WTC11 (cell line): ENCODE measurements around the gene GREB1. TPM values are rescaled to one million over a fixed set of nuclear protein-coding genes. Genes with fewer than 3 reads are reported as not detected.

Experiments
- ATAC-seq: fragments of 200-7000 bp; cut with Tn5 transposase; 2 replicates; pipeline ENCODE4 v1.10.0; 2021; ENCODE audit warnings: mild to moderate bottlenecking, moderate library complexity
- CTCF ChIA-PET: fragments of 300-600 bp; sonication (Branson Sonifier 250); formaldehyde crosslinking; loops from one replicate; lab custom pipeline; 2021; ENCODE audit warnings: antibody characterized with exemption; lab: Charles Lee
- POLR2A ChIA-PET: fragments of 350-600 bp; sonication (Branson Sonifier 250); formaldehyde crosslinking; loops from one replicate; lab custom pipeline; 2021; ENCODE audit warnings: antibody characterized with exemption; lab: Charles Lee
- DNase-seq: peaks from one replicate; pipeline ENCODE4 v3.0.0; 2021; ENCODE audit warnings: low spot score
- H3K27ac Mint-ChIP-seq: 2 replicates; pipeline ENCODE4 v1.8.0; 2021; ENCODE audit warnings: mixed read lengths
- H3K27me3 Mint-ChIP-seq: 2 replicates; pipeline ENCODE4 v1.8.0; 2021; ENCODE audit warnings: low read depth, mild to moderate bottlenecking, moderate library complexity, mixed read lengths
- H3K36me3 Mint-ChIP-seq: 2 replicates; pipeline ENCODE4 v1.8.0; 2021; ENCODE audit warnings: mixed read lengths
- H3K4me1 Mint-ChIP-seq: 2 replicates; pipeline ENCODE4 v1.8.0; 2022; ENCODE audit warnings: mixed read lengths
- H3K4me3 Mint-ChIP-seq: 2 replicates; pipeline ENCODE4 v1.8.0; 2021; ENCODE audit warnings: mild to moderate bottlenecking, moderate library complexity, mixed read lengths
- H3K9me3 Mint-ChIP-seq: 2 replicates; pipeline ENCODE4 v1.8.0; 2021; ENCODE audit warnings: mixed read lengths
- ARID4B ChIP-seq: sonication (generic); formaldehyde crosslinking; IDR thresholded peaks from 2 replicates; pipeline ENCODE4 v1.8.0; 2023; ENCODE audit warnings: missing genetic modification reagents, mild to moderate bottlenecking, borderline replicate concordance
- CREM ChIP-seq: sonication (generic); formaldehyde crosslinking; IDR thresholded peaks from 2 replicates; pipeline ENCODE4 v1.8.1; 2022; ENCODE audit warnings: mild to moderate bottlenecking, missing genetic modification reagents, moderate library complexity
- ETV6 ChIP-seq: sonication (generic); formaldehyde crosslinking; IDR thresholded peaks from 2 replicates; pipeline ENCODE4 v1.8.1; 2022; ENCODE audit warnings: mild to moderate bottlenecking, missing genetic modification reagents
- FOXK1 ChIP-seq: sonication (generic); formaldehyde crosslinking; IDR thresholded peaks from 2 replicates; pipeline ENCODE4 v1.8.0; 2022; ENCODE audit warnings: mild to moderate bottlenecking, moderate library complexity, missing genetic modification reagents
- FOXP1 ChIP-seq: sonication (generic); formaldehyde crosslinking; IDR thresholded peaks from 2 replicates; pipeline ENCODE4 v1.8.0; 2022; ENCODE audit warnings: missing genetic modification reagents, mild to moderate bottlenecking, moderate library complexity, borderline replicate concordance
- IRF2 ChIP-seq: sonication (generic); formaldehyde crosslinking; IDR thresholded peaks from 2 replicates; pipeline ENCODE4 v1.8.0; 2022; ENCODE audit warnings: low read depth, missing genetic modification reagents, borderline replicate concordance
- JAZF1 ChIP-seq: fragments of 250-450 bp; sonication (Bioruptor Pico); IDR thresholded peaks from 2 replicates; pipeline ENCODE4 v1.9.0; 2021; ENCODE audit warnings: moderate library complexity, mild to moderate bottlenecking, inconsistent platforms
- NR3C1 ChIP-seq: sonication (generic); formaldehyde crosslinking; conservative IDR thresholded peaks from 2 replicates; pipeline ENCODE4 v1.8.1; 2023; ENCODE audit warnings: low read depth, mild to moderate bottlenecking, missing genetic modification reagents
- SMAD3 ChIP-seq: sonication (generic); formaldehyde crosslinking; IDR thresholded peaks from 2 replicates; pipeline ENCODE4 v1.8.0; 2022; ENCODE audit warnings: missing genetic modification reagents, mild to moderate bottlenecking, borderline replicate concordance
- USF1 ChIP-seq: sonication (generic); formaldehyde crosslinking; IDR thresholded peaks from 2 replicates; pipeline ENCODE4 v1.8.0; 2022; ENCODE audit warnings: mild to moderate bottlenecking, missing genetic modification reagents
- total RNA-seq: library from RNA; stranded (reverse); gene quantifications from 3 replicates; pipeline ENCODE4 v1.2.3, GENCODE V29; 2021
- TF ChIP-seq, protein P1 (sequence below): sonication (generic); formaldehyde crosslinking; IDR thresholded peaks from 2 replicates; pipeline ENCODE4 v1.8.1; 2023; ENCODE audit warnings: mild to moderate bottlenecking, missing genetic modification reagents
- TF ChIP-seq, protein P2 (sequence below): sonication (generic); formaldehyde crosslinking; IDR thresholded peaks from 2 replicates; pipeline ENCODE4 v1.8.0; 2022; ENCODE audit warnings: mild to moderate bottlenecking, missing genetic modification reagents
- TF ChIP-seq, protein P3 (sequence below): sonication (generic); formaldehyde crosslinking; IDR thresholded peaks from 2 replicates; pipeline ENCODE4 v1.8.0; 2023; ENCODE audit warnings: mild to moderate bottlenecking, missing genetic modification reagents

The GREB1 gene
- total RNA-seq, 1 experiment from 2014 or later: 35.7 TPM

DNA sequence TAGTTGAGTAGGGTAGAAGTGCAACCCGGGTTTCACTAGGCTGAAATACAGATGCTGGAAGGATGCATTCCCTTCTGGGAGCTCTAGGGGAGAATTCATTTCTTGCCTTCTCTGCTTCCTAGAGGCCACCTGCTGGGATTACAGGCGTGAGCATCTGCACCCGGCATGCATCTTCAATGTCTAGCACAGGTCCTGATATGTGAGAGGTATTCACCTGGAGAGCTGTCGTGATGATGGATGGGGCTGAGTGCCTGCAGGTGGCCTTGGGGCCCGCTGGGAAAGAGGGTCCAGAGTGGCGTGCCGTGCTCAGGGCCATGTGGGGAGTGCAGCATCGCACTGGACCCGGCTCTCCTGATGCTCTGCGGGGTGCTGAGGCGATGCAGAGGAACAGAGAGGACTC, 142.8 kb downstream of the GREB1 start (continued):
- TF ChIP-seq, protein P1, sequence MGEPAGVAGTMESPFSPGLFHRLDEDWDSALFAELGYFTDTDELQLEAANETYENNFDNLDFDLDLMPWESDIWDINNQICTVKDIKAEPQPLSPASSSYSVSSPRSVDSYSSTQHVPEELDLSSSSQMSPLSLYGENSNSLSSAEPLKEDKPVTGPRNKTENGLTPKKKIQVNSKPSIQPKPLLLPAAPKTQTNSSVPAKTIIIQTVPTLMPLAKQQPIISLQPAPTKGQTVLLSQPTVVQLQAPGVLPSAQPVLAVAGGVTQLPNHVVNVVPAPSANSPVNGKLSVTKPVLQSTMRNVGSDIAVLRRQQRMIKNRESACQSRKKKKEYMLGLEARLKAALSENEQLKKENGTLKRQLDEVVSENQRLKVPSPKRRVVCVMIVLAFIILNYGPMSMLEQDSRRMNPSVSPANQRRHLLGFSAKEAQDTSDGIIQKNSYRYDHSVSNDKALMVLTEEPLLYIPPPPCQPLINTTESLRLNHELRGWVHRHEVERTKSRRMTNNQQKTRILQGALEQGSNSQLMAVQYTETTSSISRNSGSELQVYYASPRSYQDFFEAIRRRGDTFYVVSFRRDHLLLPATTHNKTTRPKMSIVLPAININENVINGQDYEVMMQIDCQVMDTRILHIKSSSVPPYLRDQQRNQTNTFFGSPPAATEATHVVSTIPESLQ (CRISPR knock-in tag): no peak

- TF ChIP-seq USF1 (CRISPR knock-in tag): peak; percentile 24; the same call in 1 of the 2 replicates
- no peak for TF ChIP-seq ETV6 (CRISPR knock-in tag)
- TF ChIP-seq, protein P2, sequence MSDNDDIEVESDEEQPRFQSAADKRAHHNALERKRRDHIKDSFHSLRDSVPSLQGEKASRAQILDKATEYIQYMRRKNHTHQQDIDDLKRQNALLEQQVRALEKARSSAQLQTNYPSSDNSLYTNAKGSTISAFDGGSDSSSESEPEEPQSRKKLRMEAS (CRISPR knock-in tag): peak; percentile 52; the same call in 1 of the 2 replicates
Observed at GRCh38 chr2:11677136-11678055, 143.6 kb downstream of the GREB1 start.

DNA sequence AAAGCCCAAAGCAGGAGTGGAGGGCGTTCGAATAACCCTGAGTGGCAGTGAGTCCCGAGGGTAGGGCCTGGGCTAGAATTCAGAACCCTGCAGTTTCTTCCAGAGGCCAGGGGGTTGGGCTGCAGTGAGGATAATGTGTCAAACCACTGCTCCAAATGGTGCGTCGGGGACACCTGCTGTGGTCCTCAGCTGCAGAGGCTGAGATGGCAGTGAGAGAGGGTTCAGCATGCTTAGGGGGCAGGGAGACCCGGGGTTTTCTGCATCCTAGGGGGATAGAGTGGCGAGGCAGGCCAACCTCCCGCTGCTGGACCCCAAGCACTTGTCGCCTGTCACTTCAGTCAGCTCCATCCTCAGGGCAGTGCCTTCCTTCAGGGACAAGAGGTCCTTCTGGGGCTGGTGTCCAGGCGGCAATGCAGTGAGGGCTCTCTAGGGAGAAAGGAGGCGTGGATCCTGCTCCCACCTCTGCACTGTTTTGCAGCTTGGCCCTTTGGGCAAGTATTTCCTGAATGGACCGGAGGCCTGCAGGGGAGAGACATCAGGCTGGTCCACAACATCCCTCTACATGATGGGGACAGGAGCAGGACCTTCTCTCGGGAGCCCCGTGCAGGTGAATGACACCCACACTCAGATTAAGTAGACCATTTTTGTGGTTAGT, 144.6 kb downstream of the GREB1 start:
- DNase-seq: no peak
- no peaks in the 10 kb centered on the region for H3K27me3 Mint-ChIP-seq
- H3K4me3 Mint-ChIP-seq: no peak overlapping the region
- no peaks in the 10 kb centered on the region for H3K36me3 Mint-ChIP-seq
- ChIA-PET POLR2A (no interaction called here), CTCF (interaction anchor here (0.8 to 3.5 kb wide), 5 partner anchors 9 to 101 kb away, joined by 3 to 27 read pairs (median 3); no protein-coding TSS in a partner anchor)
- H3K9me3 Mint-ChIP-seq: no peaks in the 10 kb centered on the region
- no peak overlapping the region for H3K27ac Mint-ChIP-seq
- peaks cover 53% of the 10 kb centered on the region for H3K4me1 Mint-ChIP-seq
- TF ChIP-seq JAZF1 (CRISPR knock-in tag): no peak
- no peak for TF ChIP-seq CREM (CRISPR knock-in tag)
- TF ChIP-seq ARID4B (CRISPR knock-in tag): no peak
- TF ChIP-seq, protein P3, sequence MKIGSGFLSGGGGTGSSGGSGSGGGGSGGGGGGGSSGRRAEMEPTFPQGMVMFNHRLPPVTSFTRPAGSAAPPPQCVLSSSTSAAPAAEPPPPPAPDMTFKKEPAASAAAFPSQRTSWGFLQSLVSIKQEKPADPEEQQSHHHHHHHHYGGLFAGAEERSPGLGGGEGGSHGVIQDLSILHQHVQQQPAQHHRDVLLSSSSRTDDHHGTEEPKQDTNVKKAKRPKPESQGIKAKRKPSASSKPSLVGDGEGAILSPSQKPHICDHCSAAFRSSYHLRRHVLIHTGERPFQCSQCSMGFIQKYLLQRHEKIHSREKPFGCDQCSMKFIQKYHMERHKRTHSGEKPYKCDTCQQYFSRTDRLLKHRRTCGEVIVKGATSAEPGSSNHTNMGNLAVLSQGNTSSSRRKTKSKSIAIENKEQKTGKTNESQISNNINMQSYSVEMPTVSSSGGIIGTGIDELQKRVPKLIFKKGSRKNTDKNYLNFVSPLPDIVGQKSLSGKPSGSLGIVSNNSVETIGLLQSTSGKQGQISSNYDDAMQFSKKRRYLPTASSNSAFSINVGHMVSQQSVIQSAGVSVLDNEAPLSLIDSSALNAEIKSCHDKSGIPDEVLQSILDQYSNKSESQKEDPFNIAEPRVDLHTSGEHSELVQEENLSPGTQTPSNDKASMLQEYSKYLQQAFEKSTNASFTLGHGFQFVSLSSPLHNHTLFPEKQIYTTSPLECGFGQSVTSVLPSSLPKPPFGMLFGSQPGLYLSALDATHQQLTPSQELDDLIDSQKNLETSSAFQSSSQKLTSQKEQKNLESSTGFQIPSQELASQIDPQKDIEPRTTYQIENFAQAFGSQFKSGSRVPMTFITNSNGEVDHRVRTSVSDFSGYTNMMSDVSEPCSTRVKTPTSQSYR (CRISPR knock-in tag): no peak
- TF ChIP-seq FOXP1 (CRISPR knock-in tag): 0 out of 2 replicates have a peak, but pooled peaks have one; percentile 51
- no peak for TF ChIP-seq NR3C1 (CRISPR knock-in tag)
- TF ChIP-seq SMAD3: no peak
- no peak for TF ChIP-seq FOXK1 (CRISPR knock-in tag)
- no peak for TF ChIP-seq IRF2 (CRISPR knock-in tag)
- no peak for ATAC-seq

More at GRCh38 chr2:11677136-11678055, 143.6 kb downstream of the GREB1 start:
- Mint-ChIP-seq H3K36me3 (no peaks in the 10 kb centered on the region), H3K4me3 (no peak overlapping the region), H3K27me3 (no peaks in the 10 kb centered on the region), H3K4me1 (peaks cover 46% of the 10 kb centered on the region), H3K27ac (no peak overlapping the region), H3K9me3 (no peaks in the 10 kb centered on the region)
- ATAC-seq: peak; percentile 69
- CTCF ChIA-PET: interaction anchor here (0.6 to 3.5 kb wide), 6 partner anchors 10 to 102 kb away, joined by 3 to 27 read pairs (median 6); no protein-coding TSS in a partner anchor
- POLR2A ChIA-PET: no interaction called here
- DNase-seq: peak; percentile 59
